SK-N-SH treated with all-trans-retinoic acid at 6 μM for 48 hours (cell line): Measurements from ENCODE around the gene LRP11.

Source experiments
- ATAC-seq: fragments of 200-7000 bp; cut with Tn5 transposase; 3 replicates; pipeline ENCODE4 v1.9.1; 2020; ENCODE audit warnings: mild to moderate bottlenecking, moderate library complexity
- ARNTL ChIP-seq: fragments of 450-650 bp; formaldehyde crosslinking; IDR thresholded peaks from 2 replicates; pipeline ENCODE4 v1.5.0; 2020; ENCODE audit warnings: low read depth, mild to moderate bottlenecking, moderate library complexity, borderline replicate concordance
- BACH2 ChIP-seq: fragments of 250-450 bp; sonication (Bioruptor Pico); IDR thresholded peaks from 2 replicates; pipeline ENCODE4 v1.9.0; 2021; ENCODE audit warnings: mild to moderate bottlenecking, borderline replicate concordance
- CREB5 ChIP-seq: fragments of 250-450 bp; sonication (Bioruptor Pico); IDR thresholded peaks from 2 replicates; pipeline ENCODE4 v1.5.1; 2020; ENCODE audit warnings: low read depth, mild to moderate bottlenecking, moderate library complexity
- CSDC2 ChIP-seq: fragments of 250-450 bp; sonication (Bioruptor Pico); IDR thresholded peaks from 2 replicates; pipeline ENCODE4 v1.5.0; 2020; ENCODE audit warnings: mild to moderate bottlenecking, moderate library complexity
- CSRNP3 ChIP-seq: fragments of 250-450 bp; sonication (Bioruptor Pico); IDR thresholded peaks from 2 replicates; pipeline ENCODE4 v1.5.1; 2021; ENCODE audit warnings: mild to moderate bottlenecking, moderate library complexity
- GLIS3 ChIP-seq: fragments of 250-450 bp; sonication (Bioruptor Pico); IDR thresholded peaks from 2 replicates; pipeline ENCODE4 v1.5.0; 2020; ENCODE audit warnings: mild to moderate bottlenecking, moderate library complexity
- OSR1 ChIP-seq: fragments of 250-450 bp; sonication (Bioruptor Pico); IDR thresholded peaks from 2 replicates; pipeline ENCODE4 v1.8.0; 2022; ENCODE audit warnings: moderate library complexity, mild to moderate bottlenecking, inconsistent platforms
- PATZ1 ChIP-seq: fragments of 250-450 bp; sonication (Bioruptor Pico); IDR thresholded peaks from 2 replicates; pipeline ENCODE4 v1.8.0; 2020; ENCODE audit warnings: mild to moderate bottlenecking, moderate library complexity, borderline replicate concordance
- POU6F1 ChIP-seq: fragments of 250-450 bp; sonication (Bioruptor Pico); IDR thresholded peaks from 2 replicates; pipeline ENCODE4 v1.8.0; 2021; ENCODE audit warnings: low read depth, mild to moderate bottlenecking, moderate library complexity, borderline replicate concordance
- PPARA ChIP-seq: fragments of 250-450 bp; sonication (Bioruptor Pico); IDR thresholded peaks from 2 replicates; pipeline ENCODE4 v1.5.0; 2020; ENCODE audit warnings: mild to moderate bottlenecking, borderline replicate concordance
- RARB ChIP-seq: fragments of 250-450 bp; sonication (Bioruptor Pico); IDR thresholded peaks from 2 replicates; pipeline ENCODE4 v1.8.0; 2021; ENCODE audit warnings: mild to moderate bottlenecking, moderate library complexity
- SNAI2 ChIP-seq: fragments of 250-450 bp; sonication (Bioruptor Pico); IDR thresholded peaks from 2 replicates; pipeline ENCODE4 v1.5.0; 2020; ENCODE audit warnings: mild to moderate bottlenecking, moderate library complexity
- TCF4 ChIP-seq: fragments of 250-450 bp; sonication (Bioruptor Pico); IDR thresholded peaks from 2 replicates; pipeline ENCODE4 v1.8.0; 2021; ENCODE audit warnings: mild to moderate bottlenecking, moderate library complexity, borderline replicate concordance
- TSHZ2 ChIP-seq: fragments of 250-450 bp; sonication (Bioruptor Pico); IDR thresholded peaks from 2 replicates; pipeline ENCODE4 v1.5.0; 2020; ENCODE audit warnings: mild to moderate bottlenecking, moderate library complexity
- ZC3H10 ChIP-seq: fragments of 250-450 bp; sonication (Bioruptor Pico); IDR thresholded peaks from 2 replicates; pipeline ENCODE4 v1.5.1; 2021; ENCODE audit warnings: mild to moderate bottlenecking, moderate library complexity
- ZFP3 ChIP-seq: fragments of 250-450 bp; sonication (Bioruptor Pico); IDR thresholded peaks from 2 replicates; pipeline ENCODE4 v1.5.0; 2020; ENCODE audit warnings: mild to moderate bottlenecking, moderate library complexity
- ZFP30 ChIP-seq: fragments of 450-650 bp; formaldehyde crosslinking; IDR thresholded peaks from 2 replicates; pipeline ENCODE4 v1.5.0; 2022; ENCODE audit warnings: mild to moderate bottlenecking, moderate library complexity
- ZNF565 ChIP-seq: fragments of 450-650 bp; formaldehyde crosslinking; conservative IDR thresholded peaks from 2 replicates; pipeline ENCODE4 v1.5.0; 2020; ENCODE audit warnings: low read depth, mild to moderate bottlenecking, moderate library complexity
- ZNF70 ChIP-seq: fragments of 450-650 bp; formaldehyde crosslinking; IDR thresholded peaks from 2 replicates; pipeline ENCODE4 v1.5.0; 2020; ENCODE audit warnings: mild to moderate bottlenecking, moderate library complexity
- ZNF8 ChIP-seq: fragments of 450-650 bp; formaldehyde crosslinking; IDR thresholded peaks from 2 replicates; pipeline ENCODE4 v1.5.0; 2020; ENCODE audit warnings: mild to moderate bottlenecking, moderate library complexity

Gene LRP11

GRCh38 chr6:149813351-149813750, 50.8 kb downstream of the LRP11 start:
- ATAC-seq: no peak
- TF ChIP-seq ZNF70 (CRISPR knock-in tag) (no peak), TSHZ2 (CRISPR knock-in tag) (no peak), POU6F1 (CRISPR knock-in tag) (no peak), CSDC2 (CRISPR knock-in tag) (no peak), ARNTL (CRISPR knock-in tag) (no peak), ZFP3 (CRISPR knock-in tag) (no peak), RARB (CRISPR knock-in tag) (no peak), SNAI2 (CRISPR knock-in tag) (no peak), ZNF8 (CRISPR knock-in tag) (no peak), PATZ1 (no peak), TCF4 (no peak), ZC3H10 (no peak), CSRNP3 (CRISPR knock-in tag) (no peak), BACH2 (CRISPR knock-in tag) (no peak), CREB5 (CRISPR knock-in tag) (no peak), ZFP30 (no peak), PPARA (CRISPR knock-in tag) (no peak), ZNF565 (CRISPR knock-in tag) (no peak), OSR1 (no peak), GLIS3 (CRISPR knock-in tag) (no peak)

- no peak for TF ChIP-seq RARB (CRISPR knock-in tag)
- TF ChIP-seq ZNF70 (CRISPR knock-in tag): no peak
- TF ChIP-seq ZC3H10: no peak
- no peak for TF ChIP-seq ZNF565 (CRISPR knock-in tag)
- TF ChIP-seq PPARA (CRISPR knock-in tag): no peak
- TF ChIP-seq POU6F1 (CRISPR knock-in tag): no peak
- no peak for TF ChIP-seq CSRNP3 (CRISPR knock-in tag)
- no peak for ATAC-seq
Measured at GRCh38 chr6:149809798-149810197, 54.4 kb downstream of the LRP11 start.
